AG04449 (cell line): Measurements from ENCODE around the gene ST3GAL4.

ENCODE experiments used
- CTCF ChIA-PET: fragments of 350-600 bp; formaldehyde crosslinking; extraction: SDS; loops from one replicate; lab custom pipeline; 2021; ENCODE audit warnings: antibody characterized with exemption; lab: Yijun Ruan, JAX
- POLR2A ChIA-PET: fragments of 400-600, 350-600 bp; formaldehyde crosslinking; extraction: SDS; loops from one replicate; lab custom pipeline; 2020; ENCODE audit warnings: antibody characterized with exemption, inconsistent platforms; lab: Yijun Ruan, JAX
- DNase-seq: peaks from one replicate; pipeline ENCODE4 v3.0.0-alpha.2; 2010; ENCODE audit warnings: low read depth, low spot score
- H3K4me3 ChIP-seq: 2 replicates; pipeline ENCODE4 v1.5.1; 2011; ENCODE audit warnings: low read depth, mild to moderate bottlenecking, control low read depth, low read length
- TF ChIP-seq, protein P1 (sequence below): IDR thresholded peaks from one replicate; pipeline ENCODE4 v1.5.1; 2011; ENCODE audit warnings: mild to moderate bottlenecking, moderate library complexity, low read length, control low read depth, inconsistent platforms; ENCODE audit not compliant: insufficient read depth; ENCODE audit errors: missing control alignments

The ST3GAL4 gene

DNA sequence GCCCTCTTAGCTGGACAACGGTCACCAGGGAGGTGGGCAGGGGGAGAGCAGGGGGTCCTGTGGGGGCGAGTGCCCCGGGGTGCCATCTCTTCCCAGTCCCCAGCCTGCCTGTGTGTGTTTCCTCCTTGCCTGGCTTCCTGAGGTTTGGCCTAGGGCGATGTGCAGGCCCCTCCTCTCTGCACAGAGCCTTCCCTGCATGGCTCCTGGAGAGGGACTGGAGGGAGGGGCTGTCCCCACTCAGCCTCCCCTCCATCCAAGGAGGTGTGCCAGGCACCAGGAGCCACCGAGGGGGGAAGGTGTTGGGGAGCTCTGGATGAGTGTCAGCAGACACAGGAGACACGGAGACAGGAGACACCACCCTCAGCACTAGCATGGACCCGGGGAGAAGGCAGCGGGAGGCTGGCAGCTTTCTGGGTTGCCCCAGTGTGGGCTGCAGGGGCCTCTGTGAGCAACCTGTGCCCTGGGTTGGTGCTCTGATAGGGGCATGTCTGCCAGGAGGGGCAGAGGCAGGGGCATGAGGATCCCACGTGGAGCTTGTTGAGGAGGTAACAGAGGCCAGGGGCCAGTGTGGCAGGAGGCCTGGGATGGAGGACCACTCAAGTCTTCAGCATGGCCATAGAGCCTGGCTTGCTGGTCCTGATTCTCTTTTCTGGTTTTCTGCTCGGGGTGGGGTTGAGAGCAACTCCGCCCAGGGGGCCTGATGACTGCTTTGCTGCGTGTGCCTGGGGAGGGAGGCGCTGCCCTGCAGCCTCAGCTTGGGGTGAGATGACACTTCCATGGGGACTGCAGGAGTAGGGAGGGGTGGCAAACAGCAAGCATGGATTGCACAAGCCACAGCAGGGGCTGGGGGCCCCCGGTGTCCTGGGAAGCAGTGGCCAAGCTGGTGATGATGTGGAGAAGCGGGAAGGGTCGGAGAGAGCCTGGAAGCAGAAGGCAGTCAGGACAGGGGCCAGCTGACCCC is 78.8 kb downstream of the ST3GAL4 start:
- POLR2A ChIA-PET, result no interaction called here

DNA sequence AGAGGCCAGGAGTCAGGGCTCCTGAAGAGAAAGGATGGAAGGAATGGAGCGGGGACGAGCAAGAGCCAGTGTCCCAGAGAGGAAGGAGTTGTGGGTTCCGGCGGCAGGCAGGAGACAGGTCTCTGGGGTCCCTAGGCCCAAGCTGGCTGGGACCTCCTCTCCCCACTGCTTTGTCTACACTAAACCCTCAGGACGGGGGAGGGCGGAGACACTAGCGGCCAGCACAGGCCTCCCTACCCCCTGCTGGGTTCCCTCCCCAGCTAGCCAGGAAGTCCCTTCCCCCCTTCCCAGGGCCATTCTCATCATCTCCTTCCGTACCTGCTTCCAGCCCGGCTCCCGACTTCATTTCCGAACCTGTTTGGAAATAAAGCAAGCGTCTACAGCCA is 79.5 kb downstream of the ST3GAL4 start:
- POLR2A ChIA-PET, result no interaction called here
- no peak for DNase-seq
- CTCF ChIA-PET, result interaction anchor here (2.1 to 5.4 kb wide), 2 partner anchors 46 to 124 kb away, joined by 9 to 71 read pairs; no protein-coding TSS in a partner anchor
- TF ChIP-seq, protein P1, sequence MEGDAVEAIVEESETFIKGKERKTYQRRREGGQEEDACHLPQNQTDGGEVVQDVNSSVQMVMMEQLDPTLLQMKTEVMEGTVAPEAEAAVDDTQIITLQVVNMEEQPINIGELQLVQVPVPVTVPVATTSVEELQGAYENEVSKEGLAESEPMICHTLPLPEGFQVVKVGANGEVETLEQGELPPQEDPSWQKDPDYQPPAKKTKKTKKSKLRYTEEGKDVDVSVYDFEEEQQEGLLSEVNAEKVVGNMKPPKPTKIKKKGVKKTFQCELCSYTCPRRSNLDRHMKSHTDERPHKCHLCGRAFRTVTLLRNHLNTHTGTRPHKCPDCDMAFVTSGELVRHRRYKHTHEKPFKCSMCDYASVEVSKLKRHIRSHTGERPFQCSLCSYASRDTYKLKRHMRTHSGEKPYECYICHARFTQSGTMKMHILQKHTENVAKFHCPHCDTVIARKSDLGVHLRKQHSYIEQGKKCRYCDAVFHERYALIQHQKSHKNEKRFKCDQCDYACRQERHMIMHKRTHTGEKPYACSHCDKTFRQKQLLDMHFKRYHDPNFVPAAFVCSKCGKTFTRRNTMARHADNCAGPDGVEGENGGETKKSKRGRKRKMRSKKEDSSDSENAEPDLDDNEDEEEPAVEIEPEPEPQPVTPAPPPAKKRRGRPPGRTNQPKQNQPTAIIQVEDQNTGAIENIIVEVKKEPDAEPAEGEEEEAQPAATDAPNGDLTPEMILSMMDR, result no peak
- no peak overlapping the region for H3K4me3 ChIP-seq

More for the DNA sequence above, 78.8 kb downstream of the ST3GAL4 start:
- no peak for DNase-seq
- TF ChIP-seq, protein P1, result no peak
- no peak overlapping the region for H3K4me3 ChIP-seq
- CTCF ChIA-PET, result interaction anchor here (1.3 to 6.5 kb wide), 5 partner anchors 7 to 913 kb away, joined by 4 to 75 read pairs (median 9); no protein-coding TSS in a partner anchor

DNA sequence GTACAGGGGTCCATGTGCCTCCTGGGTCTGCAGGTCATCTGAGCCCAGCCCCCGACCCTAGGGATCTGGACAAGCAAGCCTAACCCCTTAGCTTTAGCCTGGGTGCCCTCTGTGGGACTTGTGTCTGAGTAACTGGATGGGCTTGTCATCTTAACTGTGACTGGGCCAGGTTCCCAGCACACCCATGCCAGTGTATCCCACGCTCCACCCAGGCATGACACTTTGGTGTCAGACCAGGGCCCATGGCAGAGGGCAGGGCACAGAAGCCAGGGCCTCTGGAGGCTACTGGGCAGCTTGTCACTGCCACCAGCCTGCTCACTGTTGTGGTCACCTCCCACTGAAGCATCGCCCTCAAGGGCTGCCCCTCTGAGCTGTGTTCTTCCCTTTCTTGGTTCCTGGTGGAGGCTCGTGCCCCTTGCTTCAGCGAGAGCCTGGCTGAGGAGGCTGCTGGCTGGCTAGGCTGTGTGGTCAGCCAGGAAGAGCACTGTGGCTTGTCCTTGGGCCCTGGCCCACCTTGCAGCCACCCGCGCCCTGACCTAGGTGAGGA is 80.8 kb downstream of the ST3GAL4 start:
- no peak for DNase-seq
- TF ChIP-seq, protein P1, result no peak
- POLR2A ChIA-PET, result no interaction called here
- CTCF ChIA-PET, result interaction anchor here (0.6 to 1.7 kb wide), 4 partner anchors 45 to 909 kb away, joined by 3 to 9 read pairs (median 3); no protein-coding TSS in a partner anchor
- no peak overlapping the region for H3K4me3 ChIP-seq

DNA sequence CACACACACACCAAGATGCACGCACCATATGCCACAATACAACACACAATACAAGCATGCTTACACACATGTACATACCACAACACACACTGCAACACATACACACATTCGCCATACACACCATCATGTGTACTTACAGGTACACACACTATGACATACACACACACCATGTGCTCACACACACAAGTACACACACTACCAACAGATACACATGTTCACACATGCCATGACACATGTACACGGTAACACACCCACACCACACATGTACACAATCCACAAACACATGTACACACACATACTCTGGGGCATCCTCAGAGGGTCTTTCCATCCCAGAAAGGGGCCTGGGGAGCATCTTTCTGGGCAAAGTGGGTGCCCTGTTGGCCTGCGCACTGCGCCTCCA is 82.2 kb downstream of the ST3GAL4 start:
- no peak for DNase-seq
- CTCF ChIA-PET, result interaction anchor here (1.2 to 8.3 kb wide), 3 partner anchors 6 to 908 kb away, joined by 3 to 104 read pairs (median 75); no protein-coding TSS in a partner anchor
- POLR2A ChIA-PET, result no interaction called here
- H3K4me3 ChIP-seq, result no peak overlapping the region
- TF ChIP-seq, protein P1, result no peak

DNA sequence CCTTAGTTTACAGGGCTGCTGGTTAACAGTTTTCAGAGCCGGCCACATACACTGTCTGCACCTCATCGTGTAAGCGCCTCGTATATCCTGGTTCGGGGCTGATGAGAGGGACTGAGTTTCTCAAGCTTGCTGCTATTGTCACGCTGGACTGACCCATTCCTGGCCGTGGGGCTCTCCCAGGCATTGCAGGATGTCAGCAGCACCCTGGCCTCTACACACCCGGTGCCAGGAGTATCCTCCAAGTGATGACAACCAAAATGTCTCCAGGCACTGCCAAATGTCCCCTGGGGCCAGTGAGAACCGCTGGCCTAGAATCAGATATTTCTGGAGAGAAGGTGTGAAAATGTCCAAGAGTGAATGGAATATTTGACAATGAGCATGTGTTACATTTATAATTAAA is 82.8 kb downstream of the ST3GAL4 start:
- H3K4me3 ChIP-seq, result no peak overlapping the region
- CTCF ChIA-PET, result interaction anchor here (1.2 to 8.3 kb wide), 4 partner anchors 7 to 907 kb away, joined by 3 to 104 read pairs (median 46); no protein-coding TSS in a partner anchor
- TF ChIP-seq, protein P1, result no peak
- POLR2A ChIA-PET, result no interaction called here
- no peak for DNase-seq
